Upper lobe of left lung (tissue), 6 donors: ENCODE data around the gene HPCAL1. TPM values are rescaled to one million over a fixed set of nuclear protein-coding genes. Genes with fewer than 3 reads are reported as not detected.

Source experiments
- ATAC-seq, 2 donors: fragments of 200-7000 bp; cut with Tn5 transposase; one replicate each; pipeline ENCODE4 v1.9.1; 2022; ENCODE audit warnings: mild to moderate bottlenecking in 2 of 2, moderate library complexity in 2 of 2; ENCODE audit not compliant: low FRiP score in 2 of 2
- DNase-seq, 2 donors: peaks; one replicate each; pipeline ENCODE4 v3.0.0-alpha.2; 2019 to 2020
- H3K27ac ChIP-seq, 4 donors: fragments of 200-600 bp; sonication (generic); one replicate each; pipeline ENCODE4 v1.5.1; 2016 to 2019
- H3K27me3 ChIP-seq, 4 donors: fragments of 200-600 bp; sonication (generic); one replicate each; pipeline ENCODE4 v1.5.1; 2017 to 2019
- H3K36me3 ChIP-seq, 4 donors: fragments of 200-600 bp; sonication (generic); one replicate each; pipeline ENCODE4 v1.5.1; 2016 to 2019
- H3K4me1 ChIP-seq, 4 donors: fragments of 200-600 bp; sonication (generic); one replicate each; pipeline ENCODE4 v1.5.1; 2018 to 2019
- H3K4me3 ChIP-seq, 4 donors: fragments of 200-600 bp; sonication (generic); one replicate each; pipeline ENCODE4 v1.5.1; 2017 to 2019; ENCODE audit warnings: mild to moderate bottlenecking in 2 of 4, moderate library complexity in 1 of 4
- H3K9me3 ChIP-seq, 4 donors: fragments of 200-600 bp; sonication (generic); one replicate each; pipeline ENCODE4 v1.5.1; 2018 to 2019
- CTCF ChIP-seq, 6 experiments: fragments of 450-650 bp in 4 of 6; fragments of 200-600 bp in 2 of 6; sonication (generic) in 2 of 6; IDR thresholded peaks; one replicate each; pipeline ENCODE4 v1.5.1; 2016 to 2019; ENCODE audit warnings: antibody characterized with exemption in 6 of 6
- EP300 ChIP-seq, 4 donors: sonication (generic); formaldehyde crosslinking; IDR thresholded peaks; one replicate each; pipeline ENCODE4 v1.5.1; 2017; ENCODE audit warnings: antibody characterized with exemption in 4 of 4, control low read depth in 2 of 4
- POLR2A ChIP-seq, 4 donors: fragments of 450-650 bp; IDR thresholded peaks; one replicate each; pipeline ENCODE4 v1.5.1; 2016 to 2017; ENCODE audit warnings: antibody characterized with exemption in 4 of 4, mild to moderate bottlenecking in 2 of 4
- POLR2AphosphoS5 ChIP-seq, 2 donors: sonication (generic); formaldehyde crosslinking; IDR thresholded peaks; one replicate each; pipeline ENCODE4 v1.5.1; 2017; ENCODE audit warnings: antibody characterized with exemption in 2 of 2
- WGBS, 2 donors: methylation state at CpG; one replicate each; pipeline ENCODE4 v1.1.5; 2017 to 2018; 5-methylcytosine and 5-hydroxymethylcytosine counted together
- total RNA-seq, 6 donors: library from RNA; depleted of rRNA in 4 of 6; stranded (reverse); fragments of >200 nt in 4 of 6; gene quantifications; one replicate each; pipeline versions ENCODE4 v1.1.0 to v1.2.1, GENCODE V29; 2016 to 2021
- donor health status: DM: no; HTN: no; CAD: no; lungs with moderate emphysema.
- donor health status: DM: no; HTN: yes; CAD: no; lungs with severe emphysema.

Gene HPCAL1
- total RNA-seq, 6 donors from 2014 or later = 131 to 481 (median 261) TPM

DNA sequence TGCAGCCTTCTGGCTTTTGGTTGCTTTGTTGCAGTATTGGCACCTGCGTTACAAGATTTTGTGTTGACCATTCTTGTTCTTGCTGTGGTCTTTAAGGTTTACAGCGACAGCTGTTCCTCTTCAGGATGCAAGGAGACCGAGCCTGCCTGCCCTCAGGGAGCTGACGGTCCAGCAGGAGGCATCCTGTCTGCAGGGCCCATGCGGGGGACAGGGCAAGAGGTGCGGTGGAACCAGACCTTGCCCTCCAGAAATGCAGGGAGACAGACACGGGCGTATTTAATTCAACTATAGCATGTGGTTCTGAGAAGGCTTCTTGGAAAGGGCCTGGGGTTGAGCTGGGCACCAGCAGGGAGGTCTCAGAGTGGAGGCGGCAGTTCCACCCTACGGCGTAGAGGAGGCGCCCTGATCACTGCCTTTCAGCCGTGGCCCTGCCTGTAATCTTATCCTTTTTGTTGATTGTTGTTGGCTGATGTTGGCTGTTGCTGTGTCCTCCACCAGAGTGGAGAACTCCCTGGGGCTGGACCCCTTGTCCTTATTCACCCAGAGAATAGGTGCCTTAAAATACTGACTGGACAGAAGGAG, 71.7 kb downstream of the HPCAL1 start:
- Histone ChIP-seq H3K4me3 (no peak overlapping the region), H3K9me3 (no peaks in the 10 kb centered on the region), H3K36me3 (peaks cover 0 to 10% (median 3%) of the 10 kb centered on the region in 4 donors), H3K27me3 (no peaks in the 10 kb centered on the region), H3K27ac (peak overlapping the region in 2 of 4 donors; percentile 12 to 20), H3K4me1 (peaks cover 22 to 67% (median 27%) of the 10 kb centered on the region in 4 donors)
- WGBS, 2 donors = 90 to 94% methylated on average over 13 of the region's 13 CpGs
- no peak for DNase-seq
- ATAC-seq = no peak
- TF ChIP-seq CTCF (IDR thresholded peaks at IDR 0.05) (no peak), POLR2A (IDR thresholded peaks at IDR 0.05) (no peak), POLR2AphosphoS5 (IDR thresholded peaks at IDR 0.05) (no peak), EP300 (IDR thresholded peaks at IDR 0.05) (no peak)

DNA sequence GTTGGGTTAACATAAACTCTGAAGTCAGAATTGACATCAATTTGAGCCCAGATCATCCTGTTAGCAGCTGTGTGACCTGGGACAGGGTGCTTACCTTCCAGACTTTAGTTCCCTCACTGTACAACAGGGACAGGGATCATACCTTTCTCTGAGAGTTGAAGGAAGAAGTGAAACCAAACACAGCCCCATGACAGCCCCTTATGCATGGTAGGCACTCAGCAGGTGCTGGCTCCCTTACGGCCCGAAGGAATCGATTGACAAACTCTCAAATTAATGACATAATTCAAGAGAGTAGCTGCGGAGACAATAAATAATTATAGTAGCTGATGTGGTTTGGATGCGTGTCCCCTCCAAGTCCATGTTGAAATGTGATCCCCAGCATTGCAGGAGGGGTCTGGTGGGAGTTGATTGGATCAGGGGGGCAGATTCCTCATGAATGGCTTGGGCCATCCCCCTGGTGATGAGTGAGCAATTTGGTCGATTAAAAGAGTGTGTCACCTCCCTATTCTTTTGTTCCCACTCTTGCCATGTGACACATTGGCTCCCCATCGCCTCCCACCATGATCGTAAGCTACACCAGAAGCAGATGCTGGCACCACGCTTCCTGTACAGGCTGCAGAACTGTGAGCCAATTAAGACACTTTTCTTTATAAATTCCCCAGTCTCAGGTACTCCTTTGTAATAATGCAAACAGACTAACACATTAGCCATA, 73.0 kb downstream of the HPCAL1 start:
- H3K27ac ChIP-seq = peak overlapping the region in 2 of 4 donors; percentile 11 to 16
- H3K9me3 ChIP-seq = no peaks in the 10 kb centered on the region
- ATAC-seq (no peak), DNase-seq (no peak)
- peaks cover 0 to 10% (median 3%) of the 10 kb centered on the region in 4 donors for H3K36me3 ChIP-seq
- no peaks in the 10 kb centered on the region for H3K27me3 ChIP-seq
- H3K4me3 ChIP-seq = no peak overlapping the region
- peaks cover 24 to 67% (median 29%) of the 10 kb centered on the region in 4 donors for H3K4me1 ChIP-seq
- WGBS, 2 donors = 70 to 75% methylated on average over 8 to 9 of the region's 9 CpGs
- TF ChIP-seq EP300 (IDR thresholded peaks at IDR 0.05) (no peak), POLR2A (IDR thresholded peaks at IDR 0.05) (no peak), CTCF (IDR thresholded peaks at IDR 0.05) (no peak)

DNA sequence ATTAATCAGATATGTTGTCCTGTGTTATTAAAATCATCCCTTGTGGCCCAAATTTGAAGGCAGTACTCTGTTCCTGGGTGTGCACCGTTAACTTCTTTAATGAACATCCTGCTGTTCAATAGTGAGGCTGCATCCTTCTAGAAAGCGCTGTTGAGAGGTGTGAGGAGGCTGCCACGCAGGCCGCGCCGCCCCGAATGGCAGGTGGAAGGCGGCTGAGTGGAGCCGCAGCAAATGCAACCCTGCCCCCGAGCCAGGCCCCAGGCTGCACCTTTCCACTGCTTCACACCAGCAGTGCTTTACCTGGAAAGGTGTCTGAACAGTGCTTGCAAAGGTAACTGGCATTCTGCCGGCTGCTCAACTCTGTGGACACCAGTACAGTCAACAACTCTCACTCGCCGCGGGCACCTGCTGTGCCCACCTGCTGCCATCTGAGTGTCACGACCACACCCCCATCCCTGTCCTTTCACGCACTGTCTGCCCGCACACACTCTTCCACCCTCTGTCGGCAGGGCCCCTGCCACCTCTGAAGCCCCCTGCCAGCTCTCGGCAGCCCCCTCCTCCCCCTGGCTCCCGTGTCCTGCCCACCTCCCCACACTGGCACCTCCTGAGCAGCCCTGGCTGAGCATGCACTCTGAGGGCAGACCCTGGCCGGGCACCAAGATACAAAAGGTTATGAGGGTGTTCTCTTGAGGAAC, 74.5 kb downstream of the HPCAL1 start:
- no peaks in the 10 kb centered on the region for H3K9me3 ChIP-seq
- ATAC-seq (no peak), DNase-seq (no peak)
- H3K4me3 ChIP-seq = no peak overlapping the region
- WGBS, 2 donors = 91 to 97% methylated on average over 18 to 20 of the region's 21 CpGs
- H3K4me1 ChIP-seq = peaks cover 36 to 73% (median 40%) of the 10 kb centered on the region in 4 donors
- H3K27me3 ChIP-seq = no peaks in the 10 kb centered on the region
- TF ChIP-seq POLR2AphosphoS5 (IDR thresholded peaks at IDR 0.05) = no peak
- TF ChIP-seq CTCF (IDR thresholded peaks at IDR 0.05) = no peak
- TF ChIP-seq EP300 (IDR thresholded peaks at IDR 0.05) = no peak
- TF ChIP-seq POLR2A (IDR thresholded peaks at IDR 0.05) = no peak
- H3K36me3 ChIP-seq = peaks cover 0 to 10% (median 3%) of the 10 kb centered on the region in 4 donors
- H3K27ac ChIP-seq = no peak overlapping the region

- Histone ChIP-seq H3K4me3 (no peak overlapping the region), H3K27ac (no peak overlapping the region), H3K27me3 (no peaks in the 10 kb centered on the region), H3K9me3 (no peaks in the 10 kb centered on the region), H3K4me1 (peaks cover 41 to 78% (median 45%) of the 10 kb centered on the region in 4 donors), H3K36me3 (peaks cover 0 to 10% (median 3%) of the 10 kb centered on the region in 4 donors)
- WGBS, 2 donors = 92% methylated on average over 12 of the region's 12 CpGs
- ATAC-seq (no peak), DNase-seq (no peak)
- TF ChIP-seq CTCF (IDR thresholded peaks at IDR 0.05) = no peak
- TF ChIP-seq EP300 (IDR thresholded peaks at IDR 0.05) = no peak
Observed at GRCh38 chr2:10377747-10378085, 75.0 kb downstream of the HPCAL1 start.
